ENCODE data around the gene PRTG. TPM values are rescaled to one million over a fixed set of nuclear protein-coding genes. Genes with fewer than 3 reads are reported as not detected.

The PRTG gene
- total RNA-seq, 4 donors from 2014 or later, result 0.66 to 2.7 (median 1.4) TPM

DNA sequence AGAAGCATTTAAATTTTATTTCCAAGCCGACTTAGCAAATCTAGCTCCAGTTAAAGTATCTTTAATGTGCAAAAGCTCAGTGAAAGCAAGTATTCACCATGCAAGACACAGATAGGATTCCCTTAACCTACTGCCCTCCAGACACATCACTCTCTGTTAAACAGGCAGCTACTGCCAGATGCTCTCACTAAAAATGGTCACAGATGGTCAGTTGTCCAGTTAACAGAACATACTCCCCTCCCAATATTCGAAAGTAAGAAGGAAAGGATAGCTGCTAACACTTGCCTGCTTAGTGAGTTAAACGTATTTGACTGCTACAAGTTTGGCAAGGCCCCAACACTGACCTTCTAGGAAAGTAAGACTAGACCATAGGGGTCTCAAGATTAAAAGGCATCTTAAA lies 73.7 kb downstream of the PRTG start:
- TF ChIP-seq, protein P1, sequence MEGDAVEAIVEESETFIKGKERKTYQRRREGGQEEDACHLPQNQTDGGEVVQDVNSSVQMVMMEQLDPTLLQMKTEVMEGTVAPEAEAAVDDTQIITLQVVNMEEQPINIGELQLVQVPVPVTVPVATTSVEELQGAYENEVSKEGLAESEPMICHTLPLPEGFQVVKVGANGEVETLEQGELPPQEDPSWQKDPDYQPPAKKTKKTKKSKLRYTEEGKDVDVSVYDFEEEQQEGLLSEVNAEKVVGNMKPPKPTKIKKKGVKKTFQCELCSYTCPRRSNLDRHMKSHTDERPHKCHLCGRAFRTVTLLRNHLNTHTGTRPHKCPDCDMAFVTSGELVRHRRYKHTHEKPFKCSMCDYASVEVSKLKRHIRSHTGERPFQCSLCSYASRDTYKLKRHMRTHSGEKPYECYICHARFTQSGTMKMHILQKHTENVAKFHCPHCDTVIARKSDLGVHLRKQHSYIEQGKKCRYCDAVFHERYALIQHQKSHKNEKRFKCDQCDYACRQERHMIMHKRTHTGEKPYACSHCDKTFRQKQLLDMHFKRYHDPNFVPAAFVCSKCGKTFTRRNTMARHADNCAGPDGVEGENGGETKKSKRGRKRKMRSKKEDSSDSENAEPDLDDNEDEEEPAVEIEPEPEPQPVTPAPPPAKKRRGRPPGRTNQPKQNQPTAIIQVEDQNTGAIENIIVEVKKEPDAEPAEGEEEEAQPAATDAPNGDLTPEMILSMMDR (IDR thresholded peaks at IDR 0.05; ENCODE audit: low read depth), result no peak

DNA sequence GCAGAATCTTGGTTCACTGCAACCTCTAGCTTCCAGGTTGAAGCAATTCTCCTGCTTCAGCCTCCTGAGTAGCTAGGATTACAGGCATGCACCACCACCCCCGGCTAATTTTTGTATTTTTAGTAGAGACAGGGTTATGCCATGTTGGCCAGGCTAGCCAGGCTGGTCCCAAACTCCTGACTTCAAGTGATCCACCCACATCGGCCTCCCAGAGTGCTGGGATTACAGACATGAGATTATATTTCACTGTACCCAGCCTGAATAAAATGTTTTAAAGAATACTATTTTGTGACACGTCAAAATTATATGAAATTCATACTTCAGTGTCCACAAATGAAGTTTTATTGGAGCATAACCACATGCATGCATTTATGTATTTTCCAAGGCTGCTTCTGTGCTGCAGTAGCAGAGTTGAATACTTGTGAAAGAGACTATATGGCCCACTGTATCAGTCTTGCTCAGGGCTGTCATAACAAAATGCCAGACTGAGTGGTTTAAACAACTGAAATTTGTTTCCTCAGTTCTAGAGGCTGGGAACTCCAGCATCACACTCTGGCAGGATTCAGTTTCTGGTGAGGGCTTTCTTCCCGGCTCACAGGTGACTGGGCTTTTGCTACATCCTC lies 77.2 kb downstream of the PRTG start:
- TF ChIP-seq, protein P1 (IDR thresholded peaks at IDR 0.05; ENCODE audit: low read depth), result no peak

DNA sequence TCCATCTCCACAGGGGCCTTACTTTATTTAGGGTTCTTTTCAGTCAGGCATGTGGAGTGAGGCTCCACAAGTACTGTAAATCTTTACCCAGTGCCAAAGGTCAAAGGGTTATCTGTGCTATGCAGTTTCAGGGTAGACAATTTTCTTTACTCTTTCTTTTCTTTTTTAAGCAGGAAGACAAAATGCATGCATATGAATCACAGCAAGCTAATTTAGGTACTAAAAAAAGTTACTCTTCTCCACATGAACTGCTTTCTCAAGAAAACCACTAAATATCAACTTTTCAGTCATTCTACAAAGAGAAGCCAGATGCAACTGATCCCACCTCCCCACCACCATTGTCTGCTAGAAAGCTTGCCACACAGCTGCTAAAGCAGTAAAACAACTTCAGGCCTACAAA lies 81.5 kb downstream of the PRTG start:
- TF ChIP-seq, protein P1 (IDR thresholded peaks at IDR 0.05; ENCODE audit: low read depth), result no peak

DNA sequence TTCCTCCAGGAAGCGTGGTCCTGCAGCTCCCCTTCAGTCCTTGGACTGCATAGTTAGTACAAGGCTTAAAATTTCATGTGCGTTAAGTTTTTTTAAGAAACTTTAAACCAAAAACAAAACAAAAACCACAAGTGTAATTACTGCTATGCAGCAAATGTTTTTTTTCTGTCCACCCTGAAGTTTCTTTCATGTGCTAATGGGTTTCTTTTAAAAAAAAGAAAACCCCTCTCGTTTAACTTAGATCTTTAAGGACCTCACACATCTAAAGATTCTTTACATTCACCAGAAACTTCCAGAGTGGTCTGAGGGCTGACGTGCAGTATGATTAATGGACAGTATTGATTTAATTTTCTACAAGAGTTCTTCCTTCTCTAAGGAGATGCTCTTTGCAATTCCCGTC lies 82.8 kb downstream of the PRTG start:
- TF ChIP-seq, protein P1 (IDR thresholded peaks at IDR 0.05; ENCODE audit: low read depth), result no peak

DNA sequence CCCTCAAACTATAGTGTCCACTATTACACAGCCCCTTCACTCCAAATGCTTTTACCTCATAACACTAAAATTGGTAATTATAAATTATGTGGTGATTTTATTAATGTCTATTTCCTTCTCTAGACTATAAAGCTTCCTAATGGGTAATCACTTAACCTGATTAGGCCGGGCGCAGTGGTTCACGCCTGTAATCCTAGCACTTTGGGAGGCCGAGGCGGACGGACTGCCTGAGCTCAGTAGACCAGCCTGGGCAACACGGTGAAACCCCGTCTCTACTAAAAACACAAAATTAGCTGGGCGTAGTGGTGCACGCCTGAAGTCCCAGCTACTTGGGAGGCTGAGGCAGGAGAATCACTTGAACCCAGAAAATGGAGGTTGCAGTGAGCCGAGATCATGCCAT lies 83.5 kb downstream of the PRTG start:
- TF ChIP-seq, protein P1 (IDR thresholded peaks at IDR 0.05; ENCODE audit: low read depth), result no peak

DNA sequence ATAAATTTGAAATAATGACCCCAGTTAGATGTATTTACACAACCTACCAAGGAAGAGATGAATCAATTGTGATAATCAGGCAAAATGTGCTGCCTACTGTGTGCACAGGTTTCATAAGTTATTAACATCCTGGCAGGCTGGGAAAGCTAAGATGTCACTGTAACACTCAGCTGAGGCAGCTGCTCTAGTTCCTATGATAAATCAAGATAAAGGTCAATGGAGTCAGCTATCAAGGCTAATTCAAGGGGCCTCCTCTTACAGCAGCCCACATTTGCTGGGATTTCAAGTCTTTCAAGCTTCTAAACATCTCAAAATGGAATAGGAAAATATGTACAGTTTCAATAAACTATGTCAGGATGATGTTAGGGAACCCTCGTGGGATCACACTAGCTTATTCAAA lies 84.1 kb downstream of the PRTG start:
- TF ChIP-seq, protein P1 (IDR thresholded peaks at IDR 0.05; ENCODE audit: low read depth), result no peak

DNA sequence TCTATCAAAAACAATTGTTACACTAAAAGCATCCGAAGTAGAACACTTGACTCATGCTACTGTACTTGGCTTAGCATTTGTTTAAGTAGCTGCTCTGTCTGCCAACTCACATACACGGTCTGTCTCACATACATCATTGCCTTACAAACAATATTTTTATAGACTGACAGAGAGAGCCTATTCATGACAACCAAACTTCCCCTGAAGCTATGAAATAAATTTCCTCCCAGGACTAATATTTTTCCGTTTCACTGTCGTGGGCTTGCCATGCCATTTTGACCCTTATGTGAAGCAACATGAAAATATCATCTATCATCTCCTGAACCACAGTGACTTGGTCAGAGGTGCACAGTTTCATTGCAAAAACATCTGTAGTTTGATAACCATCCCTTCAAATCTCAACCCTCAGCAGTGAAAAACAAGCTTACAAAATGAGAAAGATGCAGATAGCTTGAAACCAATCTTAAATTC lies 88.4 kb downstream of the PRTG start:
- TF ChIP-seq, protein P1 (IDR thresholded peaks at IDR 0.05; ENCODE audit: low read depth), result no peak
